Bronchial smooth muscle cell (primary cell): ENCODE measurements around the gene FAM199X. TPM values are rescaled to one million over a fixed set of nuclear protein-coding genes. Genes with fewer than 3 reads are reported as not detected.

Experiments used
- total RNA-seq: library from RNA; depleted of rRNA; stranded (reverse); fragments of >200 nt; gene quantifications from 2 replicates; pipeline ENCODE4 v1.2.1, GENCODE V29; 2014

The FAM199X gene
- 7.9 and 12.1 TPM in 2 replicates for total RNA-seq

GRCh38 chrX:104165894-104166734 lies at the start of gene FAM199X:
Gene FAM199X (plus strand): TSS chrX:104166453. CDS start chrX:104166786, 333 bp downstream.

GRCh38 chrX:104156630-104157529 lies 9.4 kb upstream of the FAM199X start, which contains the start of gene SLC25A53:
Gene SLC25A53 (minus strand): TSS chrX:104157009. CDS start chrX:104105257, 51,752 bp downstream.

Other genes with a start within 250 kb of the FAM199X start
- gene TMSB15B, start 203.8 kb upstream of the FAM199X start, total RNA-seq = 2.0 and 4.9 TPM in 2 replicates
- not detected in 2 replicates for gene H2BW1, start 152.7 kb upstream of the FAM199X start, total RNA-seq
- not detected in 2 replicates for gene H2BW2, start 126.5 kb upstream of the FAM199X start, total RNA-seq
- 2.0 and 4.3 TPM in 2 replicates for gene TMSB15C, start 90.2 kb upstream of the FAM199X start, total RNA-seq
- gene ZCCHC18, start 53.9 kb upstream of the FAM199X start, total RNA-seq = 0.69 and 1.7 TPM in 2 replicates
- 12.0 and 21.7 TPM in 2 replicates for gene SLC25A53, start 9.4 kb upstream of the FAM199X start, total RNA-seq
- gene ESX1, start 88.5 kb downstream of the FAM199X start, total RNA-seq = not detected in 2 replicates